ENCODE data around the gene TBC1D2B.

TBC1D2B gene

GRCh38 chr15:78052545-78052944 is 25.0 kb downstream of the TBC1D2B start:
- H3K4me3 ChIP-seq (ENCODE audit: low read depth, low read length) = no peak overlapping the region
- peaks cover 30% of the 10 kb centered on the region for H3K79me2 ChIP-seq
- no peak overlapping the region for H3K27ac ChIP-seq
- no peak overlapping the region for H3K9ac ChIP-seq
- no peaks in the 10 kb centered on the region for H3K9me3 ChIP-seq (ENCODE audit: control insufficient read depth, low read length)
- H3K4me1 ChIP-seq = peaks cover 15% of the 10 kb centered on the region
- no peaks in the 10 kb centered on the region for H3K27me3 ChIP-seq (ENCODE audit: control insufficient read depth, insufficient read depth, low read length)
- H3K36me3 ChIP-seq (ENCODE audit: control insufficient read depth, insufficient read depth, low read length) = no peaks in the 10 kb centered on the region
- H2AFZ ChIP-seq = no peak overlapping the region
- TF ChIP-seq CTCF (IDR thresholded peaks at IDR 0.05) = no peak
- no peak overlapping the region for H3K4me2 ChIP-seq (ENCODE audit: low read length)

GRCh38 chr15:78052001-78052401 is 25.5 kb downstream of the TBC1D2B start:
- Histone ChIP-seq H3K4me3 (ENCODE audit: low read depth, low read length) (no peak overlapping the region), H3K4me1 (peaks cover 15% of the 10 kb centered on the region), H3K9me3 (ENCODE audit: control insufficient read depth, low read length) (no peaks in the 10 kb centered on the region), H3K27ac (no peak overlapping the region), H3K4me2 (ENCODE audit: low read length) (no peak overlapping the region), H2AFZ (no peak overlapping the region), H3K36me3 (ENCODE audit: control insufficient read depth, insufficient read depth, low read length) (no peaks in the 10 kb centered on the region), H3K27me3 (ENCODE audit: control insufficient read depth, insufficient read depth, low read length) (no peaks in the 10 kb centered on the region), H3K79me2 (peaks cover 27% of the 10 kb centered on the region), H3K9ac (no peak overlapping the region)
- TF ChIP-seq CTCF (IDR thresholded peaks at IDR 0.05) = no peak

GRCh38 chr15:78051596-78051995 is 25.9 kb downstream of the TBC1D2B start:
- no peaks in the 10 kb centered on the region for H3K9me3 ChIP-seq (ENCODE audit: control insufficient read depth, low read length)
- H3K79me2 ChIP-seq = peaks cover 27% of the 10 kb centered on the region
- H3K9ac ChIP-seq = no peak overlapping the region
- no peak overlapping the region for H3K4me2 ChIP-seq (ENCODE audit: low read length)
- no peaks in the 10 kb centered on the region for H3K36me3 ChIP-seq (ENCODE audit: control insufficient read depth, insufficient read depth, low read length)
- no peak for TF ChIP-seq CTCF (IDR thresholded peaks at IDR 0.05)
- H3K4me3 ChIP-seq (ENCODE audit: low read depth, low read length) = no peak overlapping the region
- H3K27ac ChIP-seq = no peak overlapping the region
- no peak overlapping the region for H2AFZ ChIP-seq
- peaks cover 13% of the 10 kb centered on the region for H3K4me1 ChIP-seq
- no peaks in the 10 kb centered on the region for H3K27me3 ChIP-seq (ENCODE audit: control insufficient read depth, insufficient read depth, low read length)

- Histone ChIP-seq H3K9me3 (ENCODE audit: control insufficient read depth, low read length) (no peaks in the 10 kb centered on the region), H3K27me3 (ENCODE audit: control insufficient read depth, insufficient read depth, low read length) (no peaks in the 10 kb centered on the region), H3K79me2 (peaks cover 24% of the 10 kb centered on the region), H2AFZ (no peak overlapping the region), H3K36me3 (ENCODE audit: control insufficient read depth, insufficient read depth, low read length) (no peaks in the 10 kb centered on the region), H3K9ac (no peak overlapping the region), H3K4me1 (peaks cover 8% of the 10 kb centered on the region), H3K4me2 (ENCODE audit: low read length) (no peak overlapping the region), H3K4me3 (ENCODE audit: low read depth, low read length) (no peak overlapping the region), H3K27ac (no peak overlapping the region)
- no peak for TF ChIP-seq CTCF (IDR thresholded peaks at IDR 0.05)
Measured at GRCh38 chr15:78050826-78051225, 26.7 kb downstream of the TBC1D2B start.

GRCh38 chr15:78050441-78050809 is 27.1 kb downstream of the TBC1D2B start:
- TF ChIP-seq CTCF (IDR thresholded peaks at IDR 0.05) = no peak
- Histone ChIP-seq H3K27ac (no peak overlapping the region), H3K79me2 (peaks cover 21% of the 10 kb centered on the region), H3K9me3 (ENCODE audit: control insufficient read depth, low read length) (no peaks in the 10 kb centered on the region), H2AFZ (no peak overlapping the region), H3K36me3 (ENCODE audit: control insufficient read depth, insufficient read depth, low read length) (no peaks in the 10 kb centered on the region), H3K27me3 (ENCODE audit: control insufficient read depth, insufficient read depth, low read length) (no peaks in the 10 kb centered on the region), H3K9ac (no peak overlapping the region), H3K4me3 (ENCODE audit: low read depth, low read length) (no peak overlapping the region), H3K4me1 (peaks cover 4% of the 10 kb centered on the region), H3K4me2 (ENCODE audit: low read length) (no peak overlapping the region)
